HEK293 (cell line): ENCODE results near the gene RCOR3.

ENCODE experiments used
- GLIS1 ChIP-seq: fragments of 450-650 bp; formaldehyde crosslinking; IDR thresholded peaks from 2 replicates; pipeline ENCODE4 v1.5.1; 2016; ENCODE audit warnings: missing biosample characterization, missing genetic modification characterization
- IKZF3 ChIP-seq: fragments of 450-650 bp; IDR thresholded peaks from 2 replicates; pipeline ENCODE4 v1.5.0; 2018; ENCODE audit warnings: missing biosample characterization, mild to moderate bottlenecking, missing genetic modification characterization, moderate library complexity
- KLF8 ChIP-seq: fragments of 450-650 bp; formaldehyde crosslinking; IDR thresholded peaks from 2 replicates; pipeline ENCODE4 v1.5.1; 2016; ENCODE audit warnings: missing biosample characterization, missing genetic modification characterization
- MYNN ChIP-seq: fragments of 450-650 bp; formaldehyde crosslinking; IDR thresholded peaks from 2 replicates; pipeline ENCODE4 v1.5.1; 2016; ENCODE audit warnings: missing biosample characterization, missing genetic modification characterization, borderline replicate concordance
- SP7 ChIP-seq: fragments of 450-650 bp; formaldehyde crosslinking; IDR thresholded peaks from 2 replicates; pipeline ENCODE4 v1.5.1; 2016; ENCODE audit warnings: missing biosample characterization, missing genetic modification characterization
- YY2 ChIP-seq: fragments of 450-650 bp; formaldehyde crosslinking; IDR thresholded peaks from 2 replicates; pipeline ENCODE4 v1.5.1; 2016; ENCODE audit warnings: missing biosample characterization, missing genetic modification characterization
- ZBTB1 ChIP-seq: fragments of 450-650 bp; formaldehyde crosslinking; IDR thresholded peaks from 2 replicates; pipeline ENCODE4 v1.5.1; 2016; ENCODE audit warnings: missing biosample characterization, missing genetic modification characterization
- ZBTB48 ChIP-seq: fragments of 450-650 bp; formaldehyde crosslinking; IDR thresholded peaks from 2 replicates; pipeline ENCODE4 v1.5.1; 2016; ENCODE audit warnings: missing biosample characterization, missing genetic modification characterization
- ZEB2 ChIP-seq: fragments of 450-650 bp; formaldehyde crosslinking; IDR thresholded peaks from 2 replicates; pipeline ENCODE4 v1.5.1; 2016; ENCODE audit warnings: missing biosample characterization, missing genetic modification characterization
- ZNF10 ChIP-seq: fragments of 450-650 bp; formaldehyde crosslinking; IDR thresholded peaks from 2 replicates; pipeline ENCODE4 v1.5.1; 2017; ENCODE audit warnings: missing biosample characterization, missing genetic modification characterization
- ZNF132 ChIP-seq: fragments of 450-650 bp; formaldehyde crosslinking; IDR thresholded peaks from 2 replicates; pipeline ENCODE4 v1.5.1; 2017; ENCODE audit warnings: missing biosample characterization, missing genetic modification characterization, borderline replicate concordance
- ZNF239 ChIP-seq: fragments of 450-650 bp; formaldehyde crosslinking; IDR thresholded peaks from 2 replicates; pipeline ENCODE4 v1.5.1; 2016; ENCODE audit warnings: missing biosample characterization, missing genetic modification characterization
- ZNF335 ChIP-seq: fragments of 450-650 bp; formaldehyde crosslinking; conservative IDR thresholded peaks from 2 replicates; pipeline ENCODE4 v1.5.1; 2016; ENCODE audit warnings: missing biosample characterization, missing genetic modification characterization
- ZNF394 ChIP-seq: fragments of 450-650 bp; formaldehyde crosslinking; IDR thresholded peaks from 2 replicates; pipeline ENCODE4 v1.5.1; 2016; ENCODE audit warnings: missing biosample characterization, missing genetic modification characterization, mild to moderate bottlenecking, moderate library complexity, borderline replicate concordance
- ZNF544 ChIP-seq: fragments of 450-650 bp; formaldehyde crosslinking; IDR thresholded peaks from 2 replicates; pipeline ENCODE4 v1.5.0; 2017; ENCODE audit warnings: missing biosample characterization, missing genetic modification characterization
- ZNF558 ChIP-seq: fragments of 450-650 bp; formaldehyde crosslinking; IDR thresholded peaks from 2 replicates; pipeline ENCODE4 v1.5.1; 2016; ENCODE audit warnings: missing biosample characterization, missing genetic modification characterization
- ZNF624 ChIP-seq: fragments of 450-650 bp; formaldehyde crosslinking; IDR thresholded peaks from 2 replicates; pipeline ENCODE4 v1.5.1; 2017; ENCODE audit warnings: missing biosample characterization, missing genetic modification characterization
- ZNF660 ChIP-seq: fragments of 450-650 bp; IDR thresholded peaks from 2 replicates; pipeline ENCODE4 v1.5.1; 2018; ENCODE audit warnings: missing biosample characterization, mild to moderate bottlenecking, missing genetic modification characterization
- ZNF664 ChIP-seq: fragments of 450-650 bp; formaldehyde crosslinking; IDR thresholded peaks from 2 replicates; pipeline ENCODE4 v1.5.1; 2016; ENCODE audit warnings: missing biosample characterization, missing genetic modification characterization
- ZNF768 ChIP-seq: fragments of 450-650 bp; formaldehyde crosslinking; IDR thresholded peaks from 2 replicates; pipeline ENCODE4 v1.5.1; 2018; ENCODE audit warnings: missing biosample characterization, mild to moderate bottlenecking, missing genetic modification characterization
- ZNF785 ChIP-seq: fragments of 450-650 bp; formaldehyde crosslinking; IDR thresholded peaks from 2 replicates; pipeline ENCODE4 v1.5.1; 2016; ENCODE audit warnings: missing biosample characterization, missing genetic modification characterization
- ZNF843 ChIP-seq: fragments of 450-650 bp; formaldehyde crosslinking; IDR thresholded peaks from 2 replicates; pipeline ENCODE4 v1.5.1; 2016; ENCODE audit warnings: missing biosample characterization, missing genetic modification characterization
- ZXDB ChIP-seq: fragments of 450-650 bp; formaldehyde crosslinking; IDR thresholded peaks from 2 replicates; pipeline ENCODE4 v1.5.1; 2016; ENCODE audit warnings: missing biosample characterization, missing genetic modification characterization
- TF ChIP-seq, protein P1 (sequence below): fragments of 450-650 bp; formaldehyde crosslinking; IDR thresholded peaks from 2 replicates; pipeline ENCODE4 v1.5.1; 2016; ENCODE audit warnings: missing biosample characterization, missing genetic modification characterization
- TF ChIP-seq, protein P2 (sequence below): fragments of 450-650 bp; formaldehyde crosslinking; IDR thresholded peaks from 2 replicates; pipeline ENCODE4 v1.5.1; 2016; ENCODE audit warnings: missing biosample characterization, missing genetic modification characterization
- TF ChIP-seq, protein P3 (sequence below): fragments of 450-650 bp; formaldehyde crosslinking; IDR thresholded peaks from 2 replicates; pipeline ENCODE4 v1.5.1; 2016; ENCODE audit warnings: missing biosample characterization, missing genetic modification characterization
- TF ChIP-seq, protein P4 (sequence below): fragments of 450-650 bp; formaldehyde crosslinking; IDR thresholded peaks from 2 replicates; pipeline ENCODE4 v1.5.1; 2016; ENCODE audit warnings: missing biosample characterization, missing genetic modification characterization
- TF ChIP-seq, protein P5 (sequence below): fragments of 450-650 bp; formaldehyde crosslinking; IDR thresholded peaks from 2 replicates; pipeline ENCODE4 v1.5.1; 2016; ENCODE audit warnings: missing biosample characterization, missing genetic modification characterization
- TF ChIP-seq, protein P6 (sequence below): fragments of 450-650 bp; formaldehyde crosslinking; IDR thresholded peaks from 2 replicates; pipeline ENCODE4 v1.5.1; 2016; ENCODE audit warnings: missing biosample characterization, missing genetic modification characterization

The RCOR3 gene

DNA sequence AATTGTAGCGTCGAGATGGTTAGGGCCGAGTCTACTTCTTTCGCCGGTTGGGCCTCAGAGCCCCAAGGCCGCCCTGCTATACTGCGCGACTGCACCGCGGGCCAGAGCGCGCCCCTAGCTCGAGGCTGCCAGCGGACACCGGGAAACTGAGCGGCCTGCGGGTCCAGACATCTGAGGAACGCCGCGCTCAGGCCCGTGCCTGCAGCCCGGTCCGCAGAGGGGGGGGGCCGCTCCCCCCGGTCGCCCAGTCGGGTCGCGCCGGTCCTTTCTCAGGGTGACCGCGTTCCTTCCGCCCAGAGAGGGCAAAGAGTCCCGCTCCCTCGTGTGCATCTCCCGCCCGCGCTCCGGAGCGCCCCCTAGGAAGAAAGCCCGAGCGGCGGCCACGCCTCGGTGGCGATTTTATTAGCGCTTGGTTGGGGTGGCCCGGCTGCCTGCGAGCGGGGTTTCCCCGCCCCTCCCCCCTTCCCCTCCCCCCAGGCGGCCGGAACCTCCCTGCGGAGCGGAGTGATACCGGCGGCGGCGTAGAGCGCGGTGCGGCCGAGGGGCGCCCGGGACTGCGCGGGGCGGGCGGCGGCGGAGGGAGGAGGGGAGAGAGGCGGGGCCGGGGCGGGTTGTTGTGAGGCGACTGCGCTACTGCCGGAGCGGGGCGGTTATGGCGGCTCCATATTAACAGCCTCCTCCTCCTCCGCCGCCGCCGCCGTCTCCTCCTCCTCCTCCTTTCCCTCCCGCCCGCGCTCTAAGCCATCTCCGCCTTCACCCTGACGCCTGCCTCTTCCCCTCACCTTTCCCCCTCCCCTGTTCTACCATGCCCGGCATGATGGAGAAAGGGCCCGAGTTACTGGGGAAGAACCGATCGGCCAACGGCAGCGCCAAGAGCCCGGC lies at the start of gene RCOR3 (continued):
- TF ChIP-seq ZNF768 = 0 out of 2 replicates have a peak, but pooled peaks have one; percentile 34
- TF ChIP-seq ZNF335 (tag by site-specific recombination) = peak; percentile 95
- peak; percentile 85 for TF ChIP-seq ZNF660 (tag by site-specific recombination)
- TF ChIP-seq ZNF10 (tag by site-specific recombination) = peak; percentile 44; the same call in 1 of the 2 replicates
- TF ChIP-seq IKZF3 = peak; percentile 65
- TF ChIP-seq ZNF132 (tag by site-specific recombination) = no peak
- TF ChIP-seq, protein P1, sequence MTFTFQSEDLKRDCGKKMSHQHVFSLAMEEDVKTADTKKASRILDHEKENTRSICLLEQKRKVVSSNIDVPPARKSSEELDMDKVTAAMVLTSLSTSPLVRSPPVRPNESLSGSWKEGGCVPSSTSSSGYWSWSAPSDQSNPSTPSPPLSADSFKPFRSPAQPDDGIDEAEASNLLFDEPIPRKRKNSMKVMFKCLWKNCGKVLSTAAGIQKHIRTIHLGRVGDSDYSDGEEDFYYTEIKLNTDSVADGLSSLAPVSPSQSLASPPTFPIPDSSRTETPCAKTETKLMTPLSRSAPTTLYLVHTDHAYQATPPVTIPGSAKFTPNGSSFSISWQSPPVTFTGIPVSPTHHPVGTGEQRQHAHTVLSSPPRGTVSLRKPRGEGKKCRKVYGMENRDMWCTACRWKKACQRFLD (tag by site-specific recombination) = no peak
- TF ChIP-seq, protein P2, sequence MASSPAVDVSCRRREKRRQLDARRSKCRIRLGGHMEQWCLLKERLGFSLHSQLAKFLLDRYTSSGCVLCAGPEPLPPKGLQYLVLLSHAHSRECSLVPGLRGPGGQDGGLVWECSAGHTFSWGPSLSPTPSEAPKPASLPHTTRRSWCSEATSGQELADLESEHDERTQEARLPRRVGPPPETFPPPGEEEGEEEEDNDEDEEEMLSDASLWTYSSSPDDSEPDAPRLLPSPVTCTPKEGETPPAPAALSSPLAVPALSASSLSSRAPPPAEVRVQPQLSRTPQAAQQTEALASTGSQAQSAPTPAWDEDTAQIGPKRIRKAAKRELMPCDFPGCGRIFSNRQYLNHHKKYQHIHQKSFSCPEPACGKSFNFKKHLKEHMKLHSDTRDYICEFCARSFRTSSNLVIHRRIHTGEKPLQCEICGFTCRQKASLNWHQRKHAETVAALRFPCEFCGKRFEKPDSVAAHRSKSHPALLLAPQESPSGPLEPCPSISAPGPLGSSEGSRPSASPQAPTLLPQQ (tag by site-specific recombination) = peak; percentile 85
- TF ChIP-seq, protein P3, sequence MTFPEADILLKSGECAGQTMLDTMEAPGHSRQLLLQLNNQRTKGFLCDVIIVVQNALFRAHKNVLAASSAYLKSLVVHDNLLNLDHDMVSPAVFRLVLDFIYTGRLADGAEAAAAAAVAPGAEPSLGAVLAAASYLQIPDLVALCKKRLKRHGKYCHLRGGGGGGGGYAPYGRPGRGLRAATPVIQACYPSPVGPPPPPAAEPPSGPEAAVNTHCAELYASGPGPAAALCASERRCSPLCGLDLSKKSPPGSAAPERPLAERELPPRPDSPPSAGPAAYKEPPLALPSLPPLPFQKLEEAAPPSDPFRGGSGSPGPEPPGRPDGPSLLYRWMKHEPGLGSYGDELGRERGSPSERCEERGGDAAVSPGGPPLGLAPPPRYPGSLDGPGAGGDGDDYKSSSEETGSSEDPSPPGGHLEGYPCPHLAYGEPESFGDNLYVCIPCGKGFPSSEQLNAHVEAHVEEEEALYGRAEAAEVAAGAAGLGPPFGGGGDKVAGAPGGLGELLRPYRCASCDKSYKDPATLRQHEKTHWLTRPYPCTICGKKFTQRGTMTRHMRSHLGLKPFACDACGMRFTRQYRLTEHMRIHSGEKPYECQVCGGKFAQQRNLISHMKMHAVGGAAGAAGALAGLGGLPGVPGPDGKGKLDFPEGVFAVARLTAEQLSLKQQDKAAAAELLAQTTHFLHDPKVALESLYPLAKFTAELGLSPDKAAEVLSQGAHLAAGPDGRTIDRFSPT (tag by site-specific recombination) = peak; percentile 70
- TF ChIP-seq ZBTB1 (tag by site-specific recombination) = peak; percentile 65; the same call in 1 of the 2 replicates
- TF ChIP-seq ZEB2 (tag by site-specific recombination) = peak; percentile 99
- TF ChIP-seq YY2 (tag by site-specific recombination) = peak; percentile 67
- peak; percentile 97 for TF ChIP-seq ZXDB
- peak; percentile 89 for TF ChIP-seq SP7 (tag by site-specific recombination)
- TF ChIP-seq, protein P4, sequence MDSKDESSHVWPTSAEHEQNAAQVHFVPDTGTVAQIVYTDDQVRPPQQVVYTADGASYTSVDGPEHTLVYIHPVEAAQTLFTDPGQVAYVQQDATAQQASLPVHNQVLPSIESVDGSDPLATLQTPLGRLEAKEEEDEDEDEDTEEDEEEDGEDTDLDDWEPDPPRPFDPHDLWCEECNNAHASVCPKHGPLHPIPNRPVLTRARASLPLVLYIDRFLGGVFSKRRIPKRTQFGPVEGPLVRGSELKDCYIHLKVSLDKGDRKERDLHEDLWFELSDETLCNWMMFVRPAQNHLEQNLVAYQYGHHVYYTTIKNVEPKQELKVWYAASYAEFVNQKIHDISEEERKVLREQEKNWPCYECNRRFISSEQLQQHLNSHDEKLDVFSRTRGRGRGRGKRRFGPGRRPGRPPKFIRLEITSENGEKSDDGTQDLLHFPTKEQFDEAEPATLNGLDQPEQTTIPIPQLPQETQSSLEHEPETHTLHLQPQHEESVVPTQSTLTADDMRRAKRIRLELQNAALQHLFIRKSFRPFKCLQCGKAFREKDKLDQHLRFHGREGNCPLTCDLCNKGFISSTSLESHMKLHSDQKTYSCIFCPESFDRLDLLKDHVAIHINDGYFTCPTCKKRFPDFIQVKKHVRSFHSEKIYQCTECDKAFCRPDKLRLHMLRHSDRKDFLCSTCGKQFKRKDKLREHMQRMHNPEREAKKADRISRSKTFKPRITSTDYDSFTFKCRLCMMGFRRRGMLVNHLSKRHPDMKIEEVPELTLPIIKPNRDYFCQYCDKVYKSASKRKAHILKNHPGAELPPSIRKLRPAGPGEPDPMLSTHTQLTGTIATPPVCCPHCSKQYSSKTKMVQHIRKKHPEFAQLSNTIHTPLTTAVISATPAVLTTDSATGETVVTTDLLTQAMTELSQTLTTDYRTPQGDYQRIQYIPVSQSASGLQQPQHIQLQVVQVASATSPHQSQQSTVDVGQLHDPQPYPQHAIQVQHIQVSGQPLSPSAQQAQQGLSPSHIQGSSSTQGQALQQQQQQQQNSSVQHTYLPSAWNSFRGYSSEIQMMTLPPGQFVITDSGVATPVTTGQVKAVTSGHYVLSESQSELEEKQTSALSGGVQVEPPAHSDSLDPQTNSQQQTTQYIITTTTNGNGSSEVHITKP (tag by site-specific recombination) = peak; percentile 80
- peak; percentile 47; the same call in 1 of the 2 replicates for TF ChIP-seq ZNF843
- TF ChIP-seq MYNN = peak; percentile 60; the same call in 1 of the 2 replicates
- TF ChIP-seq, protein P5, sequence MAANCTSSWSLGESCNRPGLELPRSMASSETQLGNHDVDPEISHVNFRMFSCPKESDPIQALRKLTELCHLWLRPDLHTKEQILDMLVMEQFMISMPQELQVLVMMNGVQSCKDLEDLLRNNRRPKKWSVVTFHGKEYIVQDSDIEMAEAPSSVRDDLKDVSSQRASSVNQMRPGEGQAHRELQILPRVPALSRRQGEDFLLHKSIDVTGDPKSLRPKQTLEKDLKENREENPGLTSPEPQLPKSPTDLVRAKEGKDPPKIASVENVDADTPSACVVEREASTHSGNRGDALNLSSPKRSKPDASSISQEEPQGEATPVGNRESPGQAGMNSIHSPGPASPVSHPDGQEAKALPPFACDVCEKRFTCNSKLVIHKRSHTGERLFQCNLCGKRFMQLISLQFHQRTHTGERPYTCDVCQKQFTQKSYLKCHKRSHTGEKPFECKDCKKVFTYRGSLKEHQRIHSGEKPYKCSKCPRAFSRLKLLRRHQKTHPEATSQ (tag by site-specific recombination) = peak; percentile 96
- no peak for TF ChIP-seq ZNF239 (tag by site-specific recombination)
- peak; percentile 72 for TF ChIP-seq ZNF394 (tag by site-specific recombination)
- no peak for TF ChIP-seq ZNF544 (tag by site-specific recombination)
- 0 out of 2 replicates have a peak, but pooled peaks have one; percentile 70 for TF ChIP-seq ZNF785 (tag by site-specific recombination)
- TF ChIP-seq KLF8 = peak; percentile 94
- no peak for TF ChIP-seq ZNF664 (tag by site-specific recombination)
- peak; percentile 28; the same call in 1 of the 2 replicates for TF ChIP-seq ZNF558 (tag by site-specific recombination)
- peak; percentile 63 for TF ChIP-seq ZBTB48 (tag by site-specific recombination)
- TF ChIP-seq, protein P6, sequence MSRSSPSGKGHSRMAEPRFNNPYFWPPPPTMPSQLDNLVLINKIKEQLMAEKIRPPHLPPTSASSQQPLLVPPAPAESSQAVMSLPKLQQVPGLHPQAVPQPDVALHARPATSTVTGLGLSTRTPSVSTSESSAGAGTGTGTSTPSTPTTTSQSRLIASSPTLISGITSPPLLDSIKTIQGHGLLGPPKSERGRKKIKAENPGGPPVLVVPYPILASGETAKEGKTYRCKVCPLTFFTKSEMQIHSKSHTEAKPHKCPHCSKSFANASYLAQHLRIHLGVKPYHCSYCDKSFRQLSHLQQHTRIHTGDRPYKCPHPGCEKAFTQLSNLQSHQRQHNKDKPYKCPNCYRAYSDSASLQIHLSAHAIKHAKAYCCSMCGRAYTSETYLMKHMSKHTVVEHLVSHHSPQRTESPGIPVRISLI (tag by site-specific recombination) = no peak
- 0 out of 2 replicates have a peak, but pooled peaks have one; percentile 41 for TF ChIP-seq ZNF624 (tag by site-specific recombination)
- peak; percentile 76 for TF ChIP-seq GLIS1 (tag by site-specific recombination)
